Hepatocyte (in vitro differentiated cells): ENCODE results near the gene NXT1.

ENCODE experiments used
- CTCF ChIP-seq: fragments of 200-600 bp; sonication (generic); IDR thresholded peaks from 2 replicates; pipeline ENCODE4 v1.5.1; 2016; ENCODE audit warnings: antibody characterized with exemption, mild to moderate bottlenecking; ENCODE audit not compliant: poor library complexity
- EZH2 ChIP-seq: fragments of 200-600 bp; sonication (generic); IDR thresholded peaks from 2 replicates; pipeline ENCODE4 v1.6.1; 2016; ENCODE audit warnings: antibody characterized with exemption, mild to moderate bottlenecking, borderline replicate concordance
- EZH2phosphoT487 ChIP-seq: fragments of 200-600 bp; sonication (generic); IDR thresholded peaks from one replicate; pipeline ENCODE4 v1.6.1; 2018; ENCODE audit warnings: antibody characterized with exemption, mild to moderate bottlenecking, low read depth, moderate library complexity; ENCODE audit not compliant: unreplicated experiment, severe bottlenecking

- TF ChIP-seq EZH2 (no peak), CTCF (peak; percentile 29), EZH2phosphoT487 (no peak)
Observed at GRCh38 chr20:23320317-23320716, 30.3 kb upstream of the NXT1 start.
